Thoracic aorta (tissue), 2 donors: Measurements from ENCODE around the gene PRMT9. TPM values are rescaled to one million over a fixed set of nuclear protein-coding genes. Genes with fewer than 3 reads are reported as not detected.

Experiments used
- ATAC-seq: fragments of 150-250 bp; one replicate; pipeline ENCODE4 v1.8.0; 2017; ENCODE audit warnings: low read depth; ENCODE audit not compliant: insufficient number of reproducible peaks, low FRiP score
- DNase-seq: peaks from one replicate; pipeline ENCODE4 v3.0.0-alpha.2; 2020; ENCODE audit warnings: low spot score
- H3K27ac ChIP-seq, 2 donors: fragments of 200-600 bp; sonication (generic); 1 replicate in 1 of 2; 2 replicates in 1 of 2; pipeline ENCODE4 v1.5.1; 2016; ENCODE audit warnings: mild to moderate bottlenecking in 2 of 2, moderate library complexity in 2 of 2
- H3K27me3 ChIP-seq: fragments of 200-600 bp; sonication (generic); replicated peaks from 2 replicates; pipeline ENCODE4 v1.6.0; 2016; ENCODE audit warnings: mild to moderate bottlenecking; ENCODE audit not compliant: insufficient read depth
- H3K36me3 ChIP-seq: fragments of 200-600 bp; sonication (generic); one replicate; pipeline ENCODE4 v1.5.1; 2016
- H3K4me1 ChIP-seq, 2 donors: fragments of 200-600 bp; sonication (generic); 1 replicate in 1 of 2; 2 replicates in 1 of 2; pipeline versions ENCODE4 v1.5.1 to v1.6.0; 2016; ENCODE audit warnings: low read depth in 2 of 2, mild to moderate bottlenecking in 1 of 2; ENCODE audit not compliant: control insufficient read depth in 1 of 2
- H3K4me3 ChIP-seq: fragments of 200-600 bp; sonication (generic); 2 replicates; pipeline ENCODE4 v1.5.1; 2016; ENCODE audit warnings: mild to moderate bottlenecking
- H3K9me3 ChIP-seq: fragments of 200-600 bp; sonication (generic); 2 replicates; pipeline ENCODE4 v1.5.1; 2016
- CTCF ChIP-seq: fragments of 200-600 bp; sonication (generic); IDR thresholded peaks from one replicate; pipeline ENCODE4 v1.5.1; 2019; ENCODE audit warnings: antibody characterized with exemption
- total RNA-seq, 2 donors: library from RNA; depleted of rRNA; stranded (reverse); fragments of >200 nt; gene quantifications; one replicate each; pipeline versions ENCODE4 v1.1.0 to v1.2.3, GENCODE V29; 2016

PRMT9 gene
- total RNA-seq, 2 donors from 2014 or later: 3.5 to 11.9 TPM

GRCh38 chr4:147616849-147617172, 67.2 kb downstream of the PRMT9 start:
- Histone ChIP-seq H3K36me3 (no peaks in the 10 kb centered on the region), H3K4me1 (peaks cover 22 to 40% of the 10 kb centered on the region in 2 donors), H3K27ac (peak overlapping the region in 1 of 2 donors; percentile 75), H3K9me3 (no peaks in the 10 kb centered on the region), H3K27me3 (no peaks in the 10 kb centered on the region), H3K4me3 (peak overlapping the region; percentile 94)
- ATAC-seq (no peak), DNase-seq (no peak)
- TF ChIP-seq CTCF: no peak

GRCh38 chr4:147610686-147611085, 73.3 kb downstream of the PRMT9 start:
- Histone ChIP-seq H3K4me3 (no peak overlapping the region), H3K27me3 (no peaks in the 10 kb centered on the region), H3K36me3 (no peaks in the 10 kb centered on the region), H3K27ac (no peak overlapping the region), H3K4me1 (no peaks in the 10 kb centered on the region), H3K9me3 (no peaks in the 10 kb centered on the region)
- ATAC-seq (no peak), DNase-seq (no peak)
- no peak for TF ChIP-seq CTCF

- no peak for TF ChIP-seq CTCF
- Histone ChIP-seq H3K36me3 (no peaks in the 10 kb centered on the region), H3K27me3 (no peaks in the 10 kb centered on the region), H3K27ac (no peak overlapping the region), H3K4me1 (no peaks in the 10 kb centered on the region), H3K9me3 (no peaks in the 10 kb centered on the region), H3K4me3 (no peak overlapping the region)
- DNase-seq (no peak), ATAC-seq (no peak)
Measured at GRCh38 chr4:147607471-147607870, 76.5 kb downstream of the PRMT9 start.

GRCh38 chr4:147605499-147605898, 78.5 kb downstream of the PRMT9 start:
- no peaks in the 10 kb centered on the region for H3K27me3 ChIP-seq
- H3K4me1 ChIP-seq: no peaks in the 10 kb centered on the region
- no peaks in the 10 kb centered on the region for H3K36me3 ChIP-seq
- no peak for TF ChIP-seq CTCF
- H3K9me3 ChIP-seq: no peaks in the 10 kb centered on the region
- H3K4me3 ChIP-seq: no peak overlapping the region
- no peak for ATAC-seq
- H3K27ac ChIP-seq: no peak overlapping the region
- DNase-seq: no peak

- TF ChIP-seq CTCF: no peak
- no peak for DNase-seq
- no peak overlapping the region for H3K27ac ChIP-seq
Measured at GRCh38 chr4:147599769-147600168, 84.2 kb downstream of the PRMT9 start.

More at GRCh38 chr4:147599769-147600168, 84.2 kb downstream of the PRMT9 start:
- no peaks in the 10 kb centered on the region for H3K27me3 ChIP-seq
- H3K36me3 ChIP-seq: no peaks in the 10 kb centered on the region
- no peaks in the 10 kb centered on the region for H3K9me3 ChIP-seq
- no peak for ATAC-seq
- peaks cover 2 to 13% of the 10 kb centered on the region in 2 donors for H3K4me1 ChIP-seq
- H3K4me3 ChIP-seq: no peak overlapping the region
